Activated gamma-delta T cell treated with anti-CD3 and anti-CD28 coated beads, Interleukin-2, amount 50 U/mL, for 16 hours (primary cell): ENCODE data around the gene DNAJC4.

Source experiments
- DNase-seq: peaks from one replicate; pipeline ENCODE4 v3.0.0-alpha.2; 2020; ENCODE audit warnings: low read depth

The DNAJC4 gene

DNA sequence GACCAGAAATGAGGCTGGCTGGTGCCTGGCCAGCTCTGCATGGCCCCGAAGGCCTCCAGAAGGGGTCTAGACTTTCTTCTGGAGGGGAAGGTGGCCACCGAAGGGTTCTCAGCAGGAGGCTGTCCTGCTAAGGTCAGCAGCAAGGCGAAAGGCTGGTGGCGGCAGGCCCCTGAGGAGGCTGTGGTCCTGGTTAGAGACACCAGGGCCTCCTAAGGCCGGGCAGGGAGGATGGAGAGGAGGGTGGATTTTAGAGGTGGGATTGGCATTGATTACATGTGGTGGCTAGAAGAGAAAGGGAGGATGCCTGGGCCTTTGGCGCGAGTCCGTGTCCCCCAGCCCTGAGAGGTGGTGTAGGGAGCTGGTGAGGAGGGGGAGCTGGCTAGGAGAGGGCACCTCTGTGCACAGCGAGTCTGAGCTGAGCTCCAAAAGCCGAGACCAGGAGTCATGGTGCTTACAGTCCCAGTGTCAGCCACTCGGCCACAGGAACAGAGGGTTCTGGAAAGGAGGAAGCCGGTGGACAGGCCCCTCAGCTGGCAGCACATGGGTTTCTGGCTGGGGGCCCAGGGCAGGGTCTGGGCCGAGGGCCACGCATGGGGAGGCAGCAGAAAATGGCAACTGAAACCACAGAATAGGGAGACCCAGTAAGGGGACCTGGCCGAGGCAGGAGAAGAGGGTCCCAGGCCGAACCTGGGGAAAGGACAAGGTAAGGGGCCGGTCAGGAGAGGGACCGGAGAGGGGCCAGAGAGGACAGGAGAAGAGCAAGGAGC is 21.4 kb upstream of the DNAJC4 start:
- DNase-seq: no peak

- no peak for DNase-seq
Observed at GRCh38 chr11:64209563-64209843, 20.8 kb upstream of the DNAJC4 start.

DNA sequence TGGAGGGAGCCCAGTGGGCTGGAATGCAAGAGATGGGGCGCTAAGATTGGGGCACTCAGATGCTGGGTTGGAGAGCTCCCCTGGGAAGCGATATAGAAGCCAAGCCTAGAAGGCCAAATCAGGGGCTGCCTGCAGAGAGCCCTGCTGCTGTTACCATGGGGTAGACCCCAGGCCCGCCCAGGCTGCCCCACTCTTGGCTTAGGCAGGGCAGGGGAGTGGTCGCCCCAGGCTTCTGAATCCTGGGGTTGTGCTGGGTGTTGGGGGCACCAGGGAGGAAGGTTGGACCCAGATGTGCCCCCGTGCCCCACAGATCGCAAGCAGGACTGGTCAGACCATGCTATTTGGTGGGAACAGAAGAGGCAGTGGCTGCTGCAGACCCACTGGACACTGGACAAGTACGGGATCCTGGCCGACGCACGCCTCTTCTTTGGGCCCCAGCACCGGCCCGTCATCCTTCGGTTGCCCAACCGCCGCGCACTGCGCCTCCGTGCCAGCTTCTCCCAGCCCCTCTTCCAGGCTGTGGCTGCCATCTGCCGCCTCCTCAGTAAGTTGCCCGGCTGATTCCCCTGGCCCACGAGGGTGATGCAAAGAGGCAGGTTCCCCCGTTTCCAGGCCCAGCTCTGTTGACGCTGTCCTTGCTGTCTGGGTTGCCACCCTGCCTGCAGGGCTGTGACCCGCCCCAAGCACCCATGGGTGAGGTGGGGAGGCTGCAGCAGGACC is 19.9 kb upstream of the DNAJC4 start:
- no peak for DNase-seq

DNA sequence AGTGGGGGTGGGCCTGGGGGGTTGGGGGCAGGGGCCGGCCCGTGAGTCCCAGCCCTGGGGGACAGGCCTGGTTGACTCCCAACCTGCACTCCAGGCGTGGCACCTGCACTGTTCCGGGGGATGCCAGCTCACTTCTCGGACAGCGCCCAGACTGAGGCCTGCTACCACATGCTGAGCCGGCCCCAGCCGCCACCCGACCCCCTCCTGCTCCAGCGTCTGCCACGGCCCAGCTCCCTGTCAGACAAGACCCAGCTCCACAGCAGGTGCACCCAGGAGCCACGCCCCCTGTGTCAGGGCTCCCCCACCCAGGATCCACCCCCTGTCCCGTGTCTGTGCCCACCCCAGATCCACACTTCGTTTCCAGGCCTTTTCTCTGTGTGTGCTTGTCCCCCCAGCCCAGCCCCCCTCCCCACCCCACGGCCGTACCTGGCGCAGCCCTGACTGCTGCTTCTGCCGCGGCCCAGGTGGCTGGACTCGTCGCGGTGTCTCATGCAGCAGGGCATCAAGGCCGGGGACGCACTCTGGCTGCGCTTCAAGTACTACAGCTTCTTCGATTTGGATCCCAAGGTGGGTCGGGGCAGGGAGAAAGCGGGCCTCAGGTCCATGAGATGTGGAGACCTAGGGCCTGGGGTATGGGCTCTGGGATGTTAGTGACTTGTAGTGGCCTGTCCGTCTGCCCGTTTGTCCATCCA is 19.0 kb upstream of the DNAJC4 start:
- no peak for DNase-seq

GRCh38 chr11:64216879-64217278 is 13.5 kb upstream of the DNAJC4 start:
- no peak for DNase-seq

- DNase-seq: no peak
Observed at GRCh38 chr11:64218628-64219353, 11.6 kb upstream of the DNAJC4 start.

GRCh38 chr11:64219354-64219684 is 11.0 kb upstream of the DNAJC4 start:
- DNase-seq: no peak

DNA sequence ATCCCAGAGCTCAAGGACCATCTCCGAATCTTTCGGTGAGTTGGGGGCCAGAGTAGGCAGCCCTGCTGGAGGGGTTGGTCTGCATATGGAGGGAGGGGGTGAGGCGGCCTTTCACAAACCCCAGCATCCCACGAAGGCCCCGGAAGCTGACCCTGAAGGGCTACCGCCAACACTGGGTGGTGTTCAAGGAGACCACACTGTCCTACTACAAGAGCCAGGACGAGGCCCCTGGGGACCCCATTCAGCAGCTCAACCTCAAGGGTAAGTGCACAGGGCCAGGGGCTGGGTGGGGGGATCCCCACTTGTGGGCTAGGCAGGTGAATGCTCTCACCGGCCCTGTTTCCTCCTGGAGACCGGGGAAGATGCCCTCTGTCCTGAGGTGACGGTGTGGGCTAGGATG is 10.6 kb upstream of the DNAJC4 start:
- DNase-seq: no peak

DNA sequence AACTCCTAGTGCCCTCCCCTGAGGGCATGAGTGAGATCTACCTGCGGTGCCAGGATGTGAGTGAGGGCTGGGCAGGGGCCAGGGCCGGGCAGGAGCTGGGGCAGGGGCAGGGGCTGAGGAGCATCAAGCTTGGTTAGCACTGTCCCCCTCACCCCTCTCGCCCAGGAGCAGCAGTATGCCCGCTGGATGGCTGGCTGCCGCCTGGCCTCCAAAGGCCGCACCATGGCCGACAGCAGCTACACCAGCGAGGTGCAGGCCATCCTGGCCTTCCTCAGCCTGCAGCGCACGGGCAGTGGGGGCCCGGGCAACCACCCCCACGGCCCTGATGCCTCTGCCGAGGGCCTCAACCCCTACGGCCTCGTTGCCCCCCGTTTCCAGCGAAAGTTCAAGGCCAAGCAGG is 10.1 kb upstream of the DNAJC4 start:
- DNase-seq: no peak

DNA sequence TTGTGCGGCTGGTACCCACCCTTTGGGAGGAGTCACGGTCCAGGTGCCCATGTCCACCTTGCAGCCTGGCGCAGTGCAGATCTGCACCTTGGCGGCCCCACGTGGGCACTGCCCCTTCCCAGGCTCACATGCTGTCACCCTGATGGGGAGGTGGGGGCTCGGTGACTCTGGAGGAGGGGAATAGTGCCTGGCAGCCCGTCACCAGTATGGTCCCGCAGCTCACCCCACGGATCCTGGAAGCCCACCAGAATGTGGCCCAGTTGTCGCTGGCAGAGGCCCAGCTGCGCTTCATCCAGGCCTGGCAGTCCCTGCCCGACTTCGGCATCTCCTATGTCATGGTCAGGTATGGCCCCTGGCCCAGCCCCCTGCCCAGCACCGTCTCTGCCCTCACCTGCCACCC is 9.6 kb upstream of the DNAJC4 start:
- DNase-seq: no peak

- DNase-seq: no peak
Observed at GRCh38 chr11:64222651-64223000, 7.7 kb upstream of the DNAJC4 start.

DNA sequence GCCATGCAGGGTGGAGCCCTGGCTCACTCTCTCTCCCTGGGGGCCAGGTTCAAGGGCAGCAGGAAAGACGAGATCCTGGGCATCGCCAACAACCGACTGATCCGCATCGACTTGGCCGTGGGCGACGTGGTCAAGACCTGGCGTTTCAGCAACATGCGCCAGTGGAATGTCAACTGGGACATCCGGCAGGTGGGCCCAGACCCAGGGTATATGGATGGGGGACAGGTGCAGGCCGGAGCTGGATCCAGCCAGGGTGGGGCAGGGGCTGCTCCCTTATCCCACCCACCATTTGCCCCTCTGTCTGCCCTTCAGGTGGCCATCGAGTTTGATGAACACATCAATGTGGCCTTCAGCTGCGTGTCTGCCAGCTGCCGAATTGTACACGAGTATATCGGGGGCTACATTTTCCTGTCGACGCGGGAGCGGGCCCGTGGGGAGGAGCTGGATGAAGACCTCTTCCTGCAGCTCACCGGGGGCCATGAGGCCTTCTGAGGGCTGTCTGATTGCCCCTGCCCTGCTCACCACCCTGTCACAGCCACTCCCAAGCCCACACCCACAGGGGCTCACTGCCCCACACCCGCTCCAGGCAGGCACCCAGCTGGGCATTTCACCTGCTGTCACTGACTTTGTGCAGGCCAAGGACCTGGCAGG is 7.2 kb upstream of the DNAJC4 start:
- no peak for DNase-seq

GRCh38 chr11:64224151-64224890 is 6.0 kb upstream of the DNAJC4 start:
- no peak for DNase-seq

- no peak for DNase-seq
Observed at GRCh38 chr11:64224891-64225607, 5.3 kb upstream of the DNAJC4 start.

- DNase-seq: peak; percentile 88
Observed at GRCh38 chr11:64225608-64226506, 4.5 kb upstream of the DNAJC4 start, which contains the start of the genes NUDT22 and TRPT1. NUDT22 (plus strand) TSS chr11:64226274; CDS start chr11:64226653, 379 bp downstream. TRPT1 (minus strand) TSS chr11:64226186; CDS start chr11:64225860, 326 bp downstream.

- DNase-seq: peak; percentile 34
Observed at GRCh38 chr11:64226507-64227051, 3.8 kb upstream of the DNAJC4 start.

GRCh38 chr11:64227405-64227956 is 2.9 kb upstream of the DNAJC4 start:
- DNase-seq: no peak

- DNase-seq: no peak
Observed at GRCh38 chr11:64229090-64229743, 1.1 kb upstream of the DNAJC4 start.
